ENCODE results near the gene PIGK.
A peak's percentile ranks its signal among the peaks of the same experiment; 100 is the strongest.
"Not testable (repeated sequence)": the region's sequence is repeated elsewhere in the genome, so short reads cannot be mapped to it uniquely, and the experiment has no call there.

The PIGK gene

GRCh38 chr1:77219166-77219887, at the start of gene PIGK:
Gene PIGK (minus strand): TSS chr1:77219430. CDS start chr1:77219402, 28 bp downstream.
- peak; percentile 86 for DNase-seq (ENCODE audit: low spot score)

DNA sequence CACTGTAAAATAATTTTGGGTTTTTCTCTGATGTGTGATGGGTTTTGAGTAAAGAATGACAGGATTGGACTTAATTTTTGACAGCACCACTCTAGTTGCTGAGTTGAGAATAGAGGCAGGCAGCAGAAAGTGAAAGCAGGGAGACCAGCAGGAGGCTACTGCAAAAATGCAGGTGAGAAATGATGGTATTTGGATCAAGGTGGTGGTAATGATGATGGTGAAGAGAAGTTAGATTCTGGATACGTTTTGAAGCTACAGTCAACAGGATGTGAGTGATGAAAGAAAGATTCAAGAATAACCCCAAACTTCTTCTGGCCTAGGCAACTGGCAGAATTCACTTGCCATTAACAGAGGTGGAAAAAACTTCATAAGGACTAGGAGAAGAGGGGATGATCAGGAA, 47.8 kb upstream of the PIGK start:
- DNase-seq (ENCODE audit: low spot score): no peak

- no peak for DNase-seq (ENCODE audit: low spot score)
Observed at GRCh38 chr1:77265180-77265579, 46.0 kb upstream of the PIGK start.

GRCh38 chr1:77263708-77264107, 44.5 kb upstream of the PIGK start:
- DNase-seq (ENCODE audit: low spot score): no peak

DNA sequence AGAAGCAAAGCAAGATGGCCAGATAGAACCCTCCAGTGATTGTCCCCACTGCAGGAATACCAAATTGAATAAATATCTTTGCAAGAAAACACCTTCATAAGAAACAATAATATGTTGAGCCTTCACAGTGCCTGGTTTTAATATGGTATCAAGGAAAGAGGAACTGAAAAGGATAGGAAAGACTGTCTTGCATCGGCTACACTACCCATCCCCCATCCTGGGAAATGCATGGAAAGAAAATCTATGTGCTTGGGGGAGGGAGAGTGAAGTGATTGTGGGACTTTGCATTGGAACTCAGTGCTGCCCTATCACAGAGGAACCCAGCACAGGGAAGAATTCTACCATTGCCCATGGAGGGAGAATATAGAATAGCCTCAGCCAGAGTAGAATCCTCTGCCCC, 34.0 kb upstream of the PIGK start:
- DNase-seq (ENCODE audit: low spot score): no peak

- no peak for DNase-seq (ENCODE audit: low spot score)
Observed at GRCh38 chr1:77250126-77250525, 30.9 kb upstream of the PIGK start.

- no peak for DNase-seq (ENCODE audit: low spot score)
Observed at GRCh38 chr1:77245830-77246229, 26.6 kb upstream of the PIGK start.

DNA sequence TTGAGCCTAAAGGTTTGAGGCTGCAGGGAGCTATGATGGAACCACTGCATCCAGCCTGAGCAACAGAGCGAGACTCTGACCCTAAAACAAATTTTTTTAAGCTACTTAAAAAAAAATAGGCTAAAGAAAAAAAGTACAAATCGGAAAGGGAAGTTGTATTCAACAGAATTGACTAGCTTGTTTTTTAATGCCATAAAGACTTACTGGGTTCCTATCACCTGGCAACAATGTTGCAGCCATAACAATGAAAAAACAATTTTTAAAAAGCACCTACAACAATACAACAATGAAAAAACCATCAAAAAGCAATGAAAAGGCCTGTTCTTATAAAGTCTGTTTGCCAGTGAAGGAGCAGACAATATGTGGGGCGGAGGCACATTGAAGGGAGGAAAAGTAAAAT, 20.1 kb upstream of the PIGK start:
- DNase-seq (ENCODE audit: low spot score): no peak

DNA sequence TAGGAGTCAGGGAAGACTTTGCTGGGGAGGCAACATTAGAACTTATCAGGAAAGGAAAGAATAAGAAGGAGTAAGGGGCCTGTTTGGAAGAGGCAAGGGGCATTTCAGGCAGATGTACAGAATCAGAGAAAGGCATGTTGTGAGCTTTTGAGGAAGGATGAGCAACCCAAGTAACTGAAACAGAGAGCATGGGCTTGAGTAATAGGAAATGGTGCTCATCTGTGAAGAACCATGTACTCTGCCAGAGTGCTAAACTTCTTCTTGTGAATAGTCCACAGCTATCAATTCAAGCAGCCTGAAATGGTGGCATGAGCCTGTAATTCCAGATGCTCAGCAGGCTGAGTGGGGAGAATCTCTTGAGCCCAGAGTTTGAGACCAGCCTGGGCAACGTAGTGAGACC, 19.2 kb upstream of the PIGK start:
- no peak for DNase-seq (ENCODE audit: low spot score)

DNA sequence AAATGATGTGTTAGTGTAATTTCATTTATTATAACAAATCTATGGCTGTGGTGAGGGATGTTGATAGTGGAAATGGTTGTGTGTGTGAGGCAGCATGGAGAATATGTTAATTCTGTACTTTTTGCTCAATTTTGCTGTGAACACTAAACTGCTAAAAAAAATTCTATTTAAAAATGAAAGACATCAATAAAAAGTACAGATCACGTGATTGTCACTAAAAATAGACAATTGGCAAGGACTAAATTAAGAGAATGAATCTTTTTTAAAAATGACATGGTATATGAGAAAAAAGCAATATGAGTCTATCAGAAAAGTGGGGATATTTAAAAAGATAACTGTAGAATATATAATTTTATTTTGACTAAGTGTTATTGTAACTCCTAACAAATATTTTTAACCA, 15.7 kb upstream of the PIGK start:
- DNase-seq (ENCODE audit: low spot score): no peak

DNA sequence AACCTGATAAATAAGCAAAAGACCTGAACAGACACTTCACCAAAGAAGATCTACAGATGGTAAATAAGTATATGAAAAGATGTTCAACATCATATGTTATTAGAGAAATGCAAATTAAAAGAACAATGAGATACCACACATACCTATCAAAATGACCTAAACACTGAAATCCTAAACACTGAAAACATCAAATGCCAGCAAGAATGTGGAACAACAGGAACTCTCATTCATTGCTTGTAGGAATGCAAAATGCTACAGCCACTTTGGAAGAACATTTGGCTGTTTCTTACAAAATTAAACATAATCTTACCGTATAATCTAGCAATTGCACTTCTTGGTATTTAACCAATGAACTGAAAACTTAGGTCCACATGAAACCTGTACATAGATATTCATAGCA, 14.9 kb upstream of the PIGK start:
- no peak for DNase-seq (ENCODE audit: low spot score)

DNA sequence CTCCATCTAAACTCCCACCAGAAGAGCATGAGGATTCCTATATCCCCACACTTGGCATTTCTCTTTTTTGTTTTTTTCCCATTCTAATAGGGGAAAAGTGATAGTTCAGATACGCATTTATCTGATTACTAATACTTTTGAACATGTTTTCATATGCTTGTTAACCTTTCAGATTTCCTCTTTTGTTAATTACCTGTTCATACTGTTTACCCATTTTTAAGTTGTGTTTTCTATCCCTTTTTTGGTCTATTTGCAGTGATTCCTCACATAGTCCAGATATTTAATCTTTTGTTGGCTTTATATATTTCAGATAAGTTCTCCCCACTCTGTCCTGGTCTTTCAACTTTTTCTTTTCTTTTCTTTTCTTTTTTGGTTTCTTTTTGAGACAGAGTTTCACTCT, 13.6 kb upstream of the PIGK start:
- no peak for DNase-seq (ENCODE audit: low spot score)

DNA sequence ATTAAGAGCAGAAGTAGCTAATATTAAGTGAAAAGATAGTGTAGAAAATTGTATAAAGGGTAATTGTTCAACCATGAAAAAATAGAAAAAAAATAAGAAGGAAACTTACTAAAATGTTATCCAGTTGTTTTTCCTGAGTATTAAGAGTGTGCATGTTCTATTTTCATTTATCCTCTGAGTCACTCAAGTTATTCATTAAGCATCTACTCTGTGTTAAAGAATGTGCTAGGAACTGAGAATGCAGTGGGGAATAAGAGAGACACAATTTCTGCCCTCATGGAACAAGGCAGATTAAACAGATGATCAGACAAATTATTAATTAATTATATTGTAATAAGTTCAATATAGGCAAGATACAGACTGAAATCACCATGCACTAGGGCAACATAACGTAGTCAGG, 10.8 kb upstream of the PIGK start:
- DNase-seq (ENCODE audit: low spot score): no peak

DNA sequence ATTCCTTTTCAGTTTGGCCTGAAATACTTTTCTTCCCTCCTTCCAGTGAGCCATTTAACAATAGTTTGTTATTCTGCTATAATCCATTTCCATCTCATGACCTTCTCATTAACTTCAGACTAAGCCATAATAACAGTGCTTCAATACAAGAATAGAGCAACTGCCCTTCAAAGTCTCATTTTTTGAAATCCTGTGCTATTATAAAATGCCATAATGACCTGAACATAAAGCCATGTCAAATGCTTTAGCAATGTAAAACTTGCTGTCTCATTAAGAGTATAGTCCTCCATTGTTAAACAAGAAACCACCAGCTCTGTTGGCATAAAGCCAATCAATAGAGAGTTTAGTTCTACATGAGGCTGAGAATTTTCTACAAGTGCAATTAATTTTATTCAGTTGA, 9.6 kb upstream of the PIGK start:
- no peak for DNase-seq (ENCODE audit: low spot score)

GRCh38 chr1:77227381-77227780, 8.2 kb upstream of the PIGK start:
- no peak for DNase-seq (ENCODE audit: low spot score)

DNA sequence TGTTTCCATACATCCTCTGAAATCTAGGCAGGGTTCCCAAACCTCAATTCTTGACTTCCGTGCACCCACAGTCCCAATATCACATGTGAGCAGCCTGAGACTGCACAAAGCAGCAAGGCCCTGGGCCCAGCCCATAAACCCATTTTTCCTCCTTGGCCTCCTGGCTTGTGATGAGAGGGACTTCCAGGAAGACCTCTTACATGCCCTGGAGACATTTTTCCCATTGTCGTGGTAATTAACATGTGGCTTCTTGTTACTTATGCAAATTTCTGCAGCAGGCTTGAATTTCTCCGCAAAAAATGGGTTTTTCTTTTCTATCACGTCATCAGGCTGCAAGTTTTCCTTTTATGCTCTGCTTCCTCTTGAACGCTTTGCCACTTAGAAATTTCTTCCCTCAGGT, 3.3 kb upstream of the PIGK start:
- no peak for DNase-seq (ENCODE audit: low spot score)

DNA sequence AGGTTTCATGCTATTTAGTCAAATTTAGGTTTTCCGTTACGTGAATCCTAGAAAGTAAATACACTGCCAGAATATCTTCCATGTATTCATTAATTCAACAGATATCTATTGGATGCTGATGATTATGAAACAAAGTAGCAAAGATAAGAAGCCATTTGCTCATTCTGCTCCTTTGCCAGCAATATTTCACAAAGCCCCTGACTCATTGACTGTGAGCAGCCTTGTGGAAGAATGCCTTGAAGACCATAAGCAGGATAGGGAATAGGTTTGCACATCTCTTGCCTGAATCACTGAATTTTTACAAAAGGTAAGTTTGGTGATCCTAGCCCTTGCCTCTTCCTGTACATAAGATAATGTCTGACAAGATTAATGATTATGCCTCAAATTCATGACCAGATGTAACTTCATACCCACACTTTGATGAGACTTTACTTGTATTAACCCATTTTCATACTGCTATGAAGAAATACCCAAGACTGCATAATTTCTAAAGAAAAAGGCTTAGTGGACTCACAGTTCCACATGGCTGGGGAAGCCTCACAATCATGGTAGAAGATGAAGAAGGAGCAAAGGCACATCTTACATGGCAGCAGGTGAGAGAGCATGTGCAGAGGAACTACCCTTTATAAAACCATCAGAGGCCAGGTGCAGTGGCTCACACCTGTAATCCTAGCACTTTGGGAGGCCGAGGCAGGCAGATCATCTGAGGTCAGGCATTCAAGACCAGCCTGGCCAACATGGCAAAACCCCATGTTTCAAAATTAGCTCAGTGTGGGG, 1.6 kb upstream of the PIGK start:
- no peak for DNase-seq (ENCODE audit: low spot score)

DNA sequence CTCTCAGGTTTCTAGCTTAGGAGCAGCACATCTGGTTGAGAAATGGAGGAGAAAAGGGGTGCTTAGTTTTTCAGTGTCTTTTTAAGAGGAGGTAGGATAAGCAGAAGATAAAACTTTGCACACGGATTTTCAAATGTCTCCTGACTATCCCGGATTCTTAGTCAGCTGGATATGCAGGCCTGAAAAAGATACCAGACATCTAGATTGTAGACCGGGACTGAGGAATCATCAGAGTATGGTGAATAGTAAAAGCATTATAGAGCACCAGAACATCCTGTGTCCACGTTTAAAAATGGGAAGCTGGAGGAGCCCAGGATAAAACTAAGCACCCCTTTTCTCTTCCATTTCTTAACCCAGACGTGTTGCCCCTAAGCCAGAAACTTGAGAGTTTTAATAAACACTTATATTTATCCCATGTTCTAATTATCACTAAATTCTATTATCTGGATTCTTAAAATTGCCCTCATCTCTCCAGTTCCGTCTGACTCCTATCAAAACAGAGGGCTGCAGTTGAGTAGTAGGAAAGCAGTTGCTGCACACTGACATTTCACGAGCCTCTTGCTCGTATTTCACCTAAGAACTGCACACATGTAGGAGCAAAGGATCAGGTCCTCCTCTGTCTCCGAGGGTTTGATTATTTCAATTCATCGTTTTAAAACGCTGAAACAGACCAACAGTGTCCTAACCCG, 609 bp downstream of the PIGK start:
- no peak for DNase-seq (ENCODE audit: low spot score)

GRCh38 chr1:77204043-77204442, 15.2 kb downstream of the PIGK start:
- DNase-seq (ENCODE audit: low spot score): not testable (repeated sequence)

DNA sequence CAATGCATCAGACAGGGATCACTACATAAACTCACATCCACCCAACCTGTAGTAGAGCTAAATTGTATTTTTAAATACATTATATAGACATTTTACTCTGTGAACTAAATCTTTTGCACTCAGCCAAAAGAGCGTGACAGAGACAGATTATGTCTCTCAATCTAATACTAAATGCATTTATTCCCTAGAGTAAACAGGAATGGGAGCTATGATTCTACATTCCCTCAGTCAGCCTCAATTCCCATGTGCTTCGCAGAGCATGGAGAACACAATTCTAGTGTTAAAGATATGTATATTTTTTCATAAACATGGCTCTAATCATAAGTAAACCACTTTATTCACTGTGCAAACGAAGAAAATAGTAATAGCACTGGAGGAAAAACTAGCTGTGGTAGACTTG, 16.5 kb downstream of the PIGK start:
- no peak for DNase-seq (ENCODE audit: low spot score)

GRCh38 chr1:77200806-77201205, 18.4 kb downstream of the PIGK start:
- DNase-seq (ENCODE audit: low spot score): no peak

- no peak for DNase-seq (ENCODE audit: low spot score)
Observed at GRCh38 chr1:77200293-77200692, 18.9 kb downstream of the PIGK start.

DNA sequence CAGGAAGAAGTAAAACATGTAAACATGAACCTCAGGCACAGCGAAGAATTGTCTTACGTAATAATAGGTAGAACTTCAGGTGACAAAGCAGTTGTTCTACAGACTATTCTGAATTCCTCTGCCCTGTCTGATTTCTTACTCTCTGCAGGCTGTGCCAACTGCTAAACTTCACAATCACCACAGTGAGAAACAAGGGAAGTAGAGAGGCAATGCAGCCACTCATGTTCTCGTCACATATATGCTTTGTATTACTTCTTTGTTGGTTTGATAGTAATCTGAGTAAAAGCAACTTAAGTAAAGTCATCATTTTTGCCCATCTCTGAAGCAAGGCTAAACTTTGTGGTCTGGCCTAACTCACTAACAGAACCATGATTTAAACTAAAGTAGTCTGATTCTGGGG, 21.9 kb downstream of the PIGK start:
- no peak for DNase-seq (ENCODE audit: low spot score)

Data from D341Med (cell line).